Germinal center (tissue), 1 donor: ENCODE data around the gene KCNJ1.

Experiments used
- DNase-seq: peaks from one replicate; pipeline ENCODE4 v3.0.0; 2012; ENCODE audit warnings: mixed read lengths, low spot score

Gene KCNJ1

DNA sequence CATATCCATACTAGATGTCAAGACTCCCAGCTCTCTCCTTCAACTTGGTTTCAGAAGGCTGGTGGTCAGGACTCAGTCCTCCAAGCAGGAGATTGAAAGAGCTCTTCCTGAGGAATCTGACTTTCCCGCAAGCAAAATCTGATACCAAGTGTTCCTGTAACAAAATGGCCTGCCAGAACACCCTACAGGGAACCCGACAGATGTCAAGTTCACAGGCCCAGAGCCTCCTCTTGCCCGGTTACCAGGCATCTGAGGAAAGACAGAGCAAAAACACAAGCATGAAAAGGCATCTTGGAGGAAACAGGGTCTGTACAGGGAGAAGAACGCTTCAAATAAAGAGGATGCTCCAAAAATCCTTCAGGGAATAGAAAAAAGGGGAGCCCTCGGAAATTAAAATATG, 15.4 kb upstream of the KCNJ1 start:
- no peak for DNase-seq

DNA sequence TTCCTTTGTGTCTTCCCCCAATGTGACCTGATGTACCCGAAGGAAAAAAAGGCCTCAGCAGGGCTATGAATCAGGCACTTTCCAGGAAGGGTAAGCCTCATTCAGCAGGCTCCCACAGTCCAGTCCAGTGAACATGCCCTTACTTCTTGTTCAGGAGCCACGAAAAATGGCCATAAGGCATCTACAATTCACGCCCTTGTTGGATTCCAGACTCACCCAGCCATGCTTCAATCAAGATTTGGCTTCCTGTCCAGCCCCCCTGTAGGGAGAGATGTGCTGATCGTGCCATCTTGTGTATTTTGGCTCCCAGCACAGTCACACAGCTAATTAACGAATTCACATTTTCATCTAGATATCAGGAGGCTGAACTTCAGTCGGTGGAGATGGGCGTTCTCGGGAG, 14.1 kb upstream of the KCNJ1 start:
- DNase-seq = no peak

DNA sequence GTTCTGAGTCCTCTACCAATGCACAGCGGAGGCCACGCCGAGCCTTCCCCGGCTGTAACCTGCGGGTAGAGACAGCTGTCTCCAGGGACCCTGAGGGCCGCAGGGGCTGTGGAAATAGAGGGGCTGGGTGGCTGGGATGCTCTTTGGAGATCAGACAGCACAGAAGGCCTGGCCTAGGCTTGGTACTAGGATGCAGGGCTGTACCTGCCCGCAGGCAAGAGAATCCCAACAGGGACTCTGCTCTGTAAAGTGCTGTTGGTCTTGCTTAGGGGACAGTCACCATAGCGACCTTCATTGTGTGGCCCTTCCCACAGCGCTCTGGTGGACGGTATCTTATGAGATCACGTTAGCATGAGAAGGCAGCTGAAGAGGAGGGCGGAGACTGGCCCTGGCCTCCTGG, 12.7 kb upstream of the KCNJ1 start:
- no peak for DNase-seq

DNA sequence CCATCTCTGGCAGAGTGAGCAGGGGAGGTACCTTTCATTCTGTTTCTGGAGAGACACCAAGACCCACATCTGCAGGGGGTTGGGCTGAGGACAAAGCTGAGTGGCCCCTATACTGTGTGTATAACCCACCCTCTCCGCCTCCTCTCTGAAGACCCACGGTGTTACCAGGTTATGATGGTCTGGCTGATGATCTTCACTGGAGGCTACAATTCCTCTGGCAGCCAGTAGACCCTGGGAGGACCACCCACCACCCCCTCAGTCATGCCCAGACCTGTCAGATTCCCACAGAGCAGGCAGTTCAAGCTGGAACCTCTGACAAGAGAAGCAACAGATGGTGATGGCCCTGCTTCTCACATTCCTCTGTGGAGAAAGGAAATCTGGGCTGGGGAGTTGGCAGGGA, 11.4 kb upstream of the KCNJ1 start:
- DNase-seq = no peak

DNA sequence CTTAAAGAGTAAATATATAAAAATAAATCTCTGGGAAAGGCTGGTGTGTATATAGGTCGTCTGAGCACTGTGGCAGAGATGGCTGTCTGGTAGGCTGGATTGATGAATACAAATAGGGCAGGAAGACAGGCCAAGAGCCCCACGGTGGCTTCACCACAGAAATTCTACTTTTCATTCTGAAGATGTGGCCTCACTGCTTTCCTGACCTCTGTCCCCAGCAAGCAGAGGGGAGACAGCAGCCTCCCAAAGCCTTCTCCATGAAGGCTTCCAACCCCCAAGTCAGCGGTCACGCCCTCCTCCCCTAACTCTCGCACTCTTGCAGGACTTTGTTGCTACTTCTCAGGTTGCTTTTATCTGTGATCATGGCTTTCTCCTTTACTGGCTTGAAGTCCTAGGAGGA, 10.6 kb upstream of the KCNJ1 start:
- DNase-seq = no peak

DNA sequence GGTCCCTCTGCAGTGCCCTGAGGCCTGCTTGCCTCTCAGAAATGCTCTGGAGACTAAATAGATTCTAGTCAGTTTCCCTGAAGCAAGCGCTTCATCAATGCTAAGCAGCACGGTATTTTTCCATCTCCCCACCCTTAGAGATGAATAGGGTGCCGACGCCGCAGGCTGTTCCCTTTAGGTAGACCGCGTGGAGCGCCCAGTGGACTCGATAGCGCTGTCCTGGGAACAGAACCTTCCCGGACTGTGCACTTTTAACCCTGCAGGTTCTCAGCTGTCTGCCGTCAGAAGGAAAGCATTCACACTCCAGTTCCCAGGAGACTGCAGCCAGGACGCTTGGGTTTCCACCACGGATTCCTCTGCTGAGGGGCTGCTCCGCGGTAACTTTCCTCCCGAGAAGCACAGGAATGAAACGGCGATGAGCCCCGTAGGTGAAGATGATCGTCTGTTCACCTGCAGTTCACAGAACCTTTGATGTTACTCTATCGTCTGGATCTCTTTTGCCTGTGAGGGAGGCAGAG, 9.1 kb upstream of the KCNJ1 start:
- no peak for DNase-seq

DNA sequence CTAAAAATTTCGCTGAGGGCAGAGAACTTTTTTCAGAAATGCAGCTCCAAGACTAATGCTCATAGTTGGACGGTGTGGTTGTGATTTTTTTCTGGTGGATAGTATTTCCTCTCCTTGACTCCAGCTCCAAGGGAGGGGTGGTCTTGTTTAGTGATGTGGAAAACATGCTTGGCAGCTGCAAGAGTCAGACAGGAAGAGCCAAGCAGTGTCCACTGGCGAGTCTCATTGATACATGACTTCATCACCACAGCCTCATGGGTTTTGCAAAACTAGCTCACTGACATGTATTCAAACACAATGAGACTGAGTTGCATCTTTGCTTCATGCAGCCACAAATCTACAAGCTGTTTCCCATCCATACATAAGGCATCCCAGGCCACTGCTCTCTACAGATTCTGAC, 7.3 kb upstream of the KCNJ1 start:
- DNase-seq = no peak

DNA sequence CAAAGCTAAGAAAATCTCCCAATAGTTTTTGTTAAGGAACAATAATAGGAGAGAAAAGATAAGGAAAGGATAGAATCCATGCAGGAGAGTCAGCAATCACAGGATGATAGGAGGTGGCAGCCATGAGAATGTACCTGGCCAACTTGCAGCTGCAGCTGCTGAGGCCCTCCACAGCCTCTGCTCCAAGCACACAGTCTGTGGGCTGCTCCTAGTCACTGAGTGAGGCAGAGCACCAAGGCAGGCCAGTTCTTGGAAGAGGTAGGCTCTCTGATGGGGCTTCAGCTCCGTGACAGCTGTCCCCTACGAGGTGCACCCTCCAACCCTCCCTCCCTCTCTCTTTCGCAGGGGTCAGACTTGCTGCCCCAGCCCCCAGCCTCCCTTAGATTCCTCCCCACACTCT, 5.5 kb upstream of the KCNJ1 start:
- no peak for DNase-seq

DNA sequence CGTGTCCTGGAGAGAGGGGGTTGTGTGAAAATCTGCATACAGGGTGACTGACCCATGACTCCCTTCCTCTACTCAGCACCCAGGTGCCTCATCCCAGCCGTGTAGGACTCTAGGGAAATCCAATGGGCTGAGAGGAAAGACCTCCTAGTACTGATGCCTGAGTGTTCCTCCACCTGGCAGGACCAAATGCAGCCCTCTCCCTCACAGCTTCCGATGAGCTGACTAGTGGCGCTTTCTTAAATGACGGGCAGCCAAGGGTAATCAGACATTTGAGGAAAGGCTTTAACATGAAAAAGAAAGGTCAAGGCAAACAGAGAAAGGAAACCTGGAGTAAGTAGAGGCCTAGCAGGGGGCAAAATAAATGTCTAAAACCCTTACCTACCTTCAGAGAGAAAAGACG, 5.0 kb upstream of the KCNJ1 start:
- no peak for DNase-seq

DNA sequence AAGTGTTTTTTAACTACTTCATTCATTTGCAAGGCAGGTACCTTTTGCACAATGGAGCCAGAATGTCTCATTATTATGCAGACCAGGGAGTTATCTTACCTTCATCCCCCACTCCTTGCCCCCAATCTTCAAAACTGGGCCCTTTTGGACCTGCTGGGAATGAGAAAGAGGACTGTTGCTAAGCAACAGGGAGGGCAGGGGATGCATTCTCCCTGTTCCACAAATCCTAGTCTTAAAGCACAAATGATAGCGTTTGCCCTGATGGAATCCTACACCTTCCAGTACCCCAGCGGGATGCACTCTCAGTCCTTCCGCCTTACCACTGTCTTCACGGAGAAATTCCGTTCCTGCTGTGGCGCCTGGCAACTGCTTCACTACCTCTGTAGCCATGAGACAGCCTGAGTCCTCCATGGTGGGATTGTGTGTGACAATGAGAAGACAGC, 4.1 kb upstream of the KCNJ1 start:
- no peak for DNase-seq

DNA sequence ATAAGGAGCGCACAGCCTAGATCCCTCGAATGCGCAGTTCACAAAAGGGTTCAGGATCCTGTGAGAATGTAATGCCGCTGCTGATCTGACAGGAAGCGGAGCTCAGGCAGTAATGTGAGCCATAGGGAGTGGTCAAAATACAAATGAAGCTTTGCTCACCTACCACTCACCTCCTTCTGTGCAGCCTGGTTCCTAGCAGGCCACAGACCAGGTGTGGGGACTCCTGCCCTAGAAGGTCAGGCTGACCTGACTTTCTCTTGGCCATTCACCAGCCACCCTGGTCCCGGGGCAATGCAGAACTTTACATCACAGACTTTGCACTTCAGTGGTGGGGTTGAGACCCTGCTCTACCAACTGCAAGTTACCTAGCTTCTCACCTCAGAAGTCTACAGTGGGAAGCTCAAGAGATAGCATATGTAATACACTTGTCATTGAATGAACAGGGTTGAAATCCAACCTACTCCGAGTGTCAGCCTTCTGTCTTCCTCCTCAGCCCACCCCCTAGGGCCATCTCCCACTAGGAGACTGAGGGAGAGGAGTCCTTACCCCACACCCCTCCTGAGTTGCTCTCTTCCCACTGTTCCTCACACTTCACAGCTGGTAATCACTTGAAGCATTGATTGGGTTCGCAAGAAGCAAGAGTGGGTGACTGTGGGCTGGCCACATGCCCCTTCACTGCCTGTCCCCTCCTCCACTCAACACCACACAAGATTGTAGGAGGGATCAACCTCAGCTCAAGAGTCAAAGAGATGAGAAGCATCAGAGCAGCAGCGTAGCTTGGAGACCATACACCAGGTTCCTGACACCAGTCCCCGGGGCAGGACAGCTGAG, 2.0 kb upstream of the KCNJ1 start:
- DNase-seq = no peak

DNA sequence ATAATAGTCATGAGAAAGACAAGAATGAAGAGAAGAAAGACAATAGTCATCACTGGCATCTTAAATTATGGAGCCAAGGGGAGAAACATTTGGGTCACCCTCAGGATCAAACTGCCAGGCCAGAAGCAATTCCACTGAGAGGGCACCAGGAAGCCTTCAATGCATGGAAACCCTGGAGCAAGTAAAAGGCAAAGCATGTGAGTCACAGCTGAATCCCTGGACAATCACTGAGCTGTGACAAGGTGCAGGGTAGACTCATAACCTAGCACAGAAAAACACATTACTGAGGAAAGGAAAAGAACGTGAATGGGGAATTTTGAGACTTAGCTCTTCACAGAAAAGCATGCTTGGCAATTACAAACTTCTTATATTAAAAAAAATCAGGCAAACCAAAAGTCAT, 1.6 kb downstream of the KCNJ1 start:
- DNase-seq = no peak

DNA sequence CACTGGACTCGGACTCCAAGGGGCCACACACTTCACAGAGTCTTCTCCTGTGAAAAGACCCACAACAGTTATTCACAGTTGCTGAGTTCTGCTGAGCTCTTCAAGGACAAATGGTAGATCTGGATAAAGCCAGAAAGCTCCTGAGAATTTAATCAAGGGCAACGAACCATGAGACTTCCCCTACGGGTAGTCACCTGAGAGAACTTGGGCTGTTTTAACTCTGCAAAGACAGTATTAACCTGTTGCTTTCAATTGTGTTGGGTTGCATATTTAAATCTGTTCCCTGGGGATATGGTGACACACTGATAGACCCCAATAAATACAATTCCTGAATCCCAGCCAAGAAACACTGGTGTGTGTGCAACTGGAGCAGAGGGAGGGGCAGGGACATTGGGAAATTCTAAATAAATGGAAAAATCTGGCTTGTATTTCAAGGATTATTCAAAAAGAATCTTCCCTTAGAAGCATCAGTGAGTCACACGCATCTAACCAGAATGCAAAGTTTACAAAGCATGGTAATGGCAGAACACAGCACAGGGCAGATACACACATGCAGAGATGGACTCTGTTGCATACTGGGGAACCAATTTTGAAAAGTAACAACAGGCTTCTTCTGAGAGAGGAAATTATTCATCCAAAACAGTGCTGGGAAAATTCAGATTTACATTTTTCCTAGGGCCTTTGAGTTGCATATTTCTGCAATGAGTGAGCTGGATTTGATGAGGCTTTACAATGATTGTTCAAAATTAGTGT, 4.0 kb downstream of the KCNJ1 start:
- DNase-seq = no peak

DNA sequence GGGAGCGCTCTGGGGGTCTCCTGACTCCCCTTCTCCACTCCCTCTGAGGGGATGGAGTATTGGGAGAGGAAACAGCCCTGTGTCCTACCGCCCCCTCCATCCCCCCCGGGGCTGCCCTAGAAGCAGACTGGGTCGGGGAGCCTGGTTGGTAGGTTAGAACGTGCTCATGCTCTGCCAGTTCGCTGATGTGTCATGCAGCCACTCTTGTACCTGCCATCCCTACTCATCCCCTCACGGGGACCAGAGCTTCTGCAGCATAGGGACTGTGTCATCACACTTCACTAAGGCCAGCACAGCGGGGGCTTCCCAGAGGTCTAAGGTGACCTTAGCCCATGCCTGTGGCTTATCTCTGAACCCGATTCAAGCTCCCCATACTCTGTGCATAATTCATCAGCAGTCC, 4.7 kb downstream of the KCNJ1 start:
- DNase-seq = no peak

DNA sequence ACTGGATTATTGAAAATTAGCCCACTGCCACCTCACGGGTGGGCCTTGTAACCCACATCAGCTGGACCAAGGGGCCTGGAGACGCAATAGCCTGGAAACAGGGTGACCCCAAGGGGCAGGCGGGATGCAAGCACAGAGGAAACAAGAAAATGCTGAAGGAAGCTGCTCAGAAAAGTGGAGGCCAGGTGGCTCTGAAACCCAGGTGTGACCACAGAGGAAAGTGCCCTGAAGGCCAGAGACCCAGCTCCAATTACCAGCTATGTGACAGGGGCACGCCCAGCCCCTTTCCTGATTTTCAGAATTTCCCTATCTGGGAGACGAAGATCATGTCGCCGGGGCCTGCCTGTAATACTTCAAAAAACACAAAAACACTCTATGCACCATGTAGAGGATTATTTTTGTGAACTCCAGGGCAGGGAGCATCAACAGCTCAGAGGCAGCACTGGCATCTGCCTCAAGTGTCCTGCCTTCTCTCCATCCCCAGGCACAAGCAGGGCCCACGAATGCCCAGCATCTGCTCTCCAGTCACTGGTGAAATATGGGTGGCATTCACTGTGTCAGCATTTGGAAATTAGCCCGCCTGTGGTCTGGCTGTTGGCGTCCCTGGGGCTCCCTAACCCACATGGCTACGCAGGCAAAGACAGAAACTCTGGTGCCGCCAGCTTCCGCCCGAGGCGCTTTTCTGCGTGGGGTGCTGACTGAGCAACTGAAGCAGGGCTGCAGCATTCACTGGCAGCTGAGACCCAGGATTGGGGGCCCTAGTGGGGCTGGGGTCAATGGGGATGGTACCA, 6.3 kb downstream of the KCNJ1 start:
- DNase-seq = no peak

DNA sequence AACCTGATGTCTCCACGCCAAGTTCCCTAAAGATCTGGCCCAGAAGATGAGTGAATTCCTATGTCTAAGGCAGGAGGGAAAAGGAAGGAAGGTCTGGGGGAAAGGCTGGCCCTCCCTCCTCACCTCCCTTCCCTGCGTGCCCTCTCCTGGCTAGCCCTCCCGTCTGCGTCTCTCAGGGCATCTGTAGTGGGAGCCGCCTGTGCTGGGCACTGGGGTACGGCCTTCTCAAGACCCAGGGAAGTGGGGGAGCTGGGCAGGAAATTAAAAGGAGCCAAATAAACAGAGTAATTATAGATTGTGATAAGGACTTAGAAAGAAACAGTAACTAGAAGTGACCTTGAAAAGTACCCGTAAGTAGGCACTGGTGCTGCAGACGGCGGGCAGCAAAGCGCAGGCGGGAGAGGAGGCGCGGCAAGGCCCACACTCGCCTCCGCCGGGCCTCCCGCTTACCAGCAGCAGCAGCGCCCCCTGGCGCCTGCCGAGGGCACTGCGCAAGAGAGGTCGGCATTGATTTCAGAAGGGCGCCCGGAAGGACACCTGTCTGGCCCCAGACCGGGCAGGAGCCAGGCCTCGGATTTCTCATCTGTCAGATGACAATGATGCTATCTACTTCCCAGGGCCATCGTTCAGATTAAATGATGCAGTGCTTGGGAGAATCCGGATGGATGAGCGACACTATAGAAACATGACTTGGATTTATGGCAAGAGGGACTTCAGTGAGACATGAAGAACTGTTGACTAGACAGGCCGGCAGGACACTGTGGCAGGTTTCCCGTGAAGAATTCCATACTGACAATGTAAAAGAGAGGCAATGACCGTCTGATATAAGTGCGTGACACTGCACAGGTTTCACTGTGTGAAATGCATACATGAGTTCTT, 7.3 kb downstream of the KCNJ1 start:
- peak; percentile 83 for DNase-seq

DNA sequence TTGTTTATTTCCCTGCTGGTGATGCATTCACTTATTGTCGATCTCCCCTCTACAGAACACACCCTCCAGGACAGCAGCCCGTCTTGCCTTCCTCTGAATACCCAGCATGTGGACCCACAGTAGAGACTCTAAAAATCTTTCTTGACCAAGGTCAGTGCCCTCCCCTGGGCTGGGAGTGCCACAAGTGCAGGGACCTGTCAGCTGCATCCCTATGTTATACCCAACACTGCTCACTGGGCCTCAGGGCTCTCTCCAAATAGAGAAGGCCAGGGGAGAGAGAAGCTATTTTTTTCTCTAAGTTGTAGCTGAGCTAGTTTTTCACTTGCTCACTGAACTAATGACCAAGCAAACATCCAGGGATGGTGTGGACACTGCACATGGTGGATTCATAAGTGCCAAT, 9.8 kb downstream of the KCNJ1 start:
- no peak for DNase-seq

DNA sequence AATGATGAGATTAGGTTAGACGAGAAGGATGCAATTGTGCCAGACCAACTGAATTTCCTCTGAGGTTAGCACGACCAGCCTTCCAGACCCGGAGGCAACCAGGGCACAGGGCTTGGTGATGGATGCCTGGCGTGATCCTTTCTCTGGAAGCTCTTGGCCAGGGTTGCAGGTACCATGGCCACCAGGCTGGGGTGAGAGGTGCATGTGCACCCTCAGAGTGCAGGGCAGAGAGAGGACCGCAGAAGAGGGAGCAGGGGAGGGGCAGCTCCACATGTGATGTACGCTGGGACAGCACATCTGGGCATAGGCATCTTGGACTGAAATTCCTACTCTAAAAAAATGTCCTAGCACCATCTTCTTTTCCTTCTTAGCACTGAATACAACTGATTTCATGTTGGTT, 10.9 kb downstream of the KCNJ1 start:
- DNase-seq = no peak

DNA sequence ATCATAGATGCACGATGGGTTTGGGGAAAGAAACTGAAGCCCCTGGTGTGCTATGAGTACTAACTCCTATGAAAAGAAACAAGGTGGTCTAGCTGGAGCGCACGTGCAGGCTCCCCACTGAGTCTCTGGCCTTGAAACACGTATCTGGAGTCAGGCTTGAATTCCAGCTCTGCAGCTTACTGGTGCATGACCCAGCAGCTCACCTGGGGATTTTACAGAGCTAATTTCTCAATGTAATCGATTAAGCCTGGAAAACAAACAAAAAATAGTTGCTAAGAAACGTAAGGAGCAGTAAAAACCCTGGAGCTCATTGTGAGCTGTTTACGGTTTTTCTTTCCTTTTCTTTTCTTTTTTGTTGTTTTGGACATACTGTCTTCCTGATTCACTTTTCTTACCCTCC, 12.3 kb downstream of the KCNJ1 start:
- DNase-seq = no peak

DNA sequence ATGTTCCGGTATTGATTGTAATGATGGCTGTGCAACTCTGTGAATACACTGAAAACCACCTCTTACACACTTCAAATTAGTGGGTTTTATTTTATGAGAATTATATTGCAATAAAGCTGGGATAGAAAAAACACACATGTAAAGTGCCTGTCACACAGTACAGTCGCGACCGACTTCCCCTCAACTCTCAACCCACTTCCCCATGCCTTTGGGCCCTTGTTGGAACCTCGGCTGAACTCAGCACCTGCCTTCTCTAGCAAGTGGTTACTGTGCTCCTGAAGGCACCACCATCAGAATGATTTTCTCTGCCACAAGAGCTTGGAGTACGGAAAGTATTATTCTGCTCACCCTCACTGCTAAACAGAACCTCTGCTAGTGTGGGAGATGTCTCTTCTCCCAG, 13.5 kb downstream of the KCNJ1 start:
- no peak for DNase-seq

DNA sequence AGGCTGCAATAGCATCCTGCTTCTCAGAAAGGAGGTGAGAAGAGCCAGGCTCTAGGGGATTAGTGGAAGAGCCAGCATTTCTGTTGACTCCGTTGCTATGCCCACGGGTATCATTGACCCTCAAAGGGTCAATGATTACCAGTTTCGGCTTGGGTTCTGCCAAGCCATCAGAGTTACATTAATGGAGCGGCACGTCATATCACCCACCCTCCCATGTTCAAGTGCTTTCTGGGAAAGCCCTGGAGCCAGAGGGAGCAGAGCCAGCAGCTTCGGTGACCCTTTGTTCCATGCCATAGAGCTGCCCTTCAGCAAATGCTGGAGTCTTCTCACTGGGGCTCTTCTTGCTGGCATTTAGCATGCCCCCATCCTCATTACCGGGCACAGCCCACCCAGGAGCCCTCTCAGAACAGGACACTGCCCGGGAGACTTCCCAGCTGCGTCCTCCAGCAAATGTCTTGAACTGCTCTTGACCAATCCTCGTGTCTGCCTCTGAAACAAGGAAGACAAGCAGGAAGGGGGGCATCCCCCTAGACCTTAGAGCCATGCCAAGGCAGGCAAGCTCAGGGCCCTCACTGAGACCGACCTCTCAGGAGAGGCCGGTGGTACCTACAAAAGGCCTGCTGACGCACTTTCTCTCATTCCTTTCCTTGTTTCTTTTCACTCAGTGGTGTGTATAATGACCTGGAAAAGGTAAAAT, 14.6 kb downstream of the KCNJ1 start:
- DNase-seq = no peak
